GM18519 (cell line): ENCODE results near the gene AHDC1.

Experiments used
- ATAC-seq: cut with Tn5 transposase; IDR thresholded peaks from one replicate; pipeline ENCODE4 v1.9.1; 2021; ENCODE audit warnings: mild to moderate bottlenecking, moderate library complexity; ENCODE audit not compliant: unreplicated experiment, low FRiP score

Gene AHDC1

DNA sequence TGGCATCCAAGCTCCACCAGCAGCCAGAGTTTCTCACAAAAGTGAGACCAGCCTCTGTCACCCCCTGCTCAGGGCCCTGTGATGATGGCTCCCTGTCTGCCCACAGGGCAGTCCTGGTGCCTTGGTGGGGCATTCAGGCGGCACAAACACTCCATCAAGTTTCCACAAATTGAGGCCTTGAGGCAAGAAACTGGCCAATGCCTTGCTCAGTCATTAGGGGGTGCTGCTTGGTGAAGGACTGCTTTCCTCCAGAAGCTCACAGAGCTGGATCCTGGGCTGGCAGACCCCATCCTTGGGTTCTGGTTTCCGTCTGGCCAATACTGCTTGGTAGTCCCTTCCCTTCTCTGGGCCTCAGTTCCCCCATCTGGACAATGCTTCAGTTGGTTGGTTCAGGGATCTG lies 12.5 kb upstream of the AHDC1 start:
- no peak for ATAC-seq

DNA sequence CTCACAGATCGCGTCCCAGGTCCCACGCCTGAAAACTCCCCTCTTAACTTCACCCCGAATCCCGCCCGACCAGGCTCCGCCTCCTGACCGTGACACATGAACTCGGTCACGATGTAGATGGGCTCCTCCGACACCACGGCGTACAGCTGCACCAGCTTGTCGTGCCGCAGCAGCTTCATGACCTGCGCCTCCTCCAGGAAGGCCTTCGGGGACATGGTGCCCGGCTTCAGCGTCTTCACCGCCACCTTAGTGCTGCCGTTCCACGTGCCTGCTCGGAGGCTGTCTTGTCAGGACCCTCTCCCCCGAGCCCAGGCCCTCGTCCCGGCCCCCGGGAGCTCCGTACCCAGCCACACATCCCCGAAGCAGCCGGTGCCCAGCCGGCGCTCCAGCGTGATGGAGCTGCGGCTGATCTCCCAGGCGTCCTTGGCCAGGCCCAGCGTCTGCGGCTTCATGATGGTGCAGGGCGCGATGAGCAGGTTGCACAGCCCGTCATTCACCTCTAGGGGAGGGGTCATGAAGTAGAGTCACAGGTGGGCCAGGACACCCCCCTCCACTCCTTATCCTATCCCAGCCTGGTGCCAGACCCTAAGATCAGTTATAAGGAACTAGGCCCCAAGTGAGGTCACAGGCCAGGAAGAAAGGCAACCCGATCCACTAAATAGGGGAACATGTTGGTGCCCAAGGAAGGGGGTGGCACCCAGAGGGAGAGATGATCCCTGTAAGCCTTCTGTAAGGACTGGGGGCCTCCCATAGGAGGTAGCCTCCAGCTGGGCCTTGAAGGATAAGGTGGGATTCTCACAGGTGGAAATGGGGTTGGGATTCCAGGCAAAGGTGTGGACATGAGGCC lies 11.6 kb upstream of the AHDC1 start:
- no peak for ATAC-seq

GRCh38 chr1:27614625-27615344 lies 10.8 kb upstream of the AHDC1 start:
- no peak for ATAC-seq

- no peak for ATAC-seq
Measured at GRCh38 chr1:27614043-27614624, 10.2 kb upstream of the AHDC1 start.

- no peak for ATAC-seq
Measured at GRCh38 chr1:27612718-27613117, 8.8 kb upstream of the AHDC1 start.

DNA sequence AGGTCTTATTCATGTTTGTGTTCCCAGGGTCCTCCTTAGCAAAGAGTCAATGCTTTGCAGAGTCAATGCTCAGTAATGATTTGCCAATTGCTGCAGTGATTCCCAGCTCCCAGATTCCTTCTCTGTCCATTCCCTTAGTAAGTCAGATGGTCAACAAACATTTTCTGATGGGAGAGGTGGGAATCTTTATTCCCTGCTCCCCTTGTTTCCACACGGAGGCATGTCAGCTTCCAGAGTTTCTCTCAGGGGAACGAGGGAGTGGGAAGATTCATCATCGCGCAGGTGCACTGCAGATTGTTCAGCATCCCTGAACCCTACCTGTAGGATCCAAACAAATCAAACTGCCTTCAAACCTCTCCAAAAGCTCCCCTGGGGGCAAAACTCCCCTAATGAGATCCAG lies 7.5 kb upstream of the AHDC1 start:
- no peak for ATAC-seq

GRCh38 chr1:27609618-27610240 lies 5.8 kb upstream of the AHDC1 start:
- ATAC-seq, result no peak

DNA sequence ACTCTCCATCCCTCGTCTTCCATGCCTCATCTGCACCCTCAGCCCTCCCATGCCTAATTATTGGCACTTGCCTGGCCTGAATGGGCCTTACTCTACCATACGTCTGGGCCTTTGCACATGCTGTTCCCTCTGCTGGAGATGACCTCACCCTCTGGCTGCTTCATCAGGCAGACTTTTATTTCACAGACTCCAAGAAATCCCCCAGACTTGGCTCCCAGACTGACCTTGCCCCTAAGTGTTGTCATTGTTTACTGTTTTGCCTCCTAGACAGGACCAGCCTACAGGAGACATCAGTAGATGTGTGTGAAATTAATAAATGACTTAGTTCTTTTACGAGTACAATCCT lies 5.2 kb upstream of the AHDC1 start:
- no peak for ATAC-seq

GRCh38 chr1:27607239-27607804 lies 3.4 kb upstream of the AHDC1 start:
- ATAC-seq, result no peak

- no peak for ATAC-seq
Measured at GRCh38 chr1:27606708-27607238, 2.8 kb upstream of the AHDC1 start.

DNA sequence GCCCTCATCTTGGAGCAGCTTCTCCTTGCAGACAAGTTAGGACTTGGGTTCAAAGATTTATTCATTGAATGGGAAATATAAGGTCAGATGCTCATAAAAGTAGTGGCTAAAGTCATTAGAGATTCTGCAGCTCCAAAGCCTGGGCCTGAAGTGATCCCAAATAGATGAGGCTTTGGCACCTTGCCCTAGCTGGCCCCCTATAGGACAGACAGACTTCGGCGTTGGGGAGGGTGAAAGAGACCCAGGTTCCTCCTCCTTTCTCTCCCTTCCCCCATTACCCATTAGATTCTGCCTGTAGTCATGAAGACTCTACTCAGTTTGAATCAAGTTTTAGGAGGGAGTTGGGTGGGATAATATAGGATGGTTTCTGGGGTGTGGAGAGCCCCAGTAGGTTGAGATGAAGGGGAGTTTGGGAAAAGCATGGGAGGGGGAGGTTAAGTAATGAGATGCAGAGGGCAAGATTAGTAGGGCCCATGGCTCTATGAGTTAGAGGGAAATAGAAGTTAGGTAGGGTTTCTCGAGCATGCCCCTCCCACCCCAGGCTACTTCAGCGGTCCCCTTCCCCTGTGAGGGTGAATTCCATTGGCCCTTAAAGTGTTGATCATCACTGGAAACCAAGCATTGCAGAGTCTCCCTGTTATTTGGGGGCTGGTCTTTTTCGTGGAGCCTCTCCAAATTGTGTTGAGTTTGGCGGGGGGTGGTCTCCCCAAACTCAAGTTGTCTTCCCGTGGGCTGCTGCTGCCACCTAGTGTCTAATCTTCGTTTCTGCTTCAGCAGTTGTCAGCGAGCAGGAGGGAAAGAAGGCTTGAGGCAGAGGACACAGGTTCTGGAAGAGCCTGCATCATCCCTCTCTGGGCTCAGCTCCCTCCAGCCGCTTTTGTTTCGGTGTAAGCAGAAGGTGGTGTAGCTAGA lies 2.1 kb upstream of the AHDC1 start:
- ATAC-seq, result no peak

- ATAC-seq, result no peak
Measured at GRCh38 chr1:27605300-27605766, 1.4 kb upstream of the AHDC1 start.

DNA sequence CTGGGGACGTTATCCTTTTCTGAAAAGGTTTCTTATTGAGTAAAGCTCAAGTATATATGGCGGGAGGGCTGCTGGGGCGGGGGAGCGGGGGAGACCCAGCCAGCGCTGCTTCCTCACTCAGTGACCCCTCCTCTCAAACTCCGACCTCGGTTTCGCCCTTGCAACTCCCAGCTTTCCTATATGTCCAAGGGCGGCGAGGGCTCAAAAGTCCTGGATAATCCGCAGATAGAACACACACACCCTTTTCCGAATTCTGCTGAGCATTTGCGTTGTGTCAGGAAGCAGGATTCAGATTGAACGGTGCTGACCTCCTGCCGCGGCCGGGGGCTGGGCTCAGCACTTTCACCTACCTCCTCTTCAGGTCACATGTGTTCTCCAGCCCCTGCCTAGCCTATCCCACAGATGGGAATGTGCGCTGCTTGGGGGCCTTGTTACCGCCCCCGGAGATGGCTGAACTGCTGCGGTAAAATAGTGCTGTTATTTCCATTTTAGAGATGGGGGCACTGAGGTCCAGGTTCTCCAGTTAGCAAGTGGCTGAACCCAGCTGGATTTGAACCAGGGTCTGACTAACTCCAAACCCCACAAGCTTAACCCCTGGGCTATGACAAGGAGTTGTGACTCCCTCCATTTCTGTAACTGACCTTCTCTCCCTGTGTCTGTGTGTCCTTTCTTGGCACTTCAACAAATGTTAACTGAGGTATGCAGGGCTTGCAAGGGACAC lies 795 bp upstream of the AHDC1 start:
- no peak for ATAC-seq

DNA sequence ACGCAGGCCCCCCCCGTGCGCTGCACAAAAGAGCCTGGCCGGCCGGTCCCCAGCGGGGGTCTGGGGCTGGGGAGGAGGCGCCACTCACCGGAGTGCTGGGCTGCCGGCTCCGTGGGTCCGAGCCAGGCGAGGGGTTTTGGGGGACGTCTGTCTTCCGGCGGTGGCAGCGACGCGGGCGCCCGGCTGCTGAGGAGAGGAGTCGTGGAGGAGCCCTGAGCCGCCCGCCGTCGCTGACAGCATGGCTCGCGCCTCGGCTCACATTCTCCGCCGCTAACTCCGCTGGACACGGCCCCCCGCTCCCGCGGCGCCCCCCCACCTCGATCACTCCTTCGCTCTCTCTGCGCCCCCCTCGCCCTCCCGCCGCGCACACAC lies 649 bp downstream of the AHDC1 start:
- no peak for ATAC-seq

DNA sequence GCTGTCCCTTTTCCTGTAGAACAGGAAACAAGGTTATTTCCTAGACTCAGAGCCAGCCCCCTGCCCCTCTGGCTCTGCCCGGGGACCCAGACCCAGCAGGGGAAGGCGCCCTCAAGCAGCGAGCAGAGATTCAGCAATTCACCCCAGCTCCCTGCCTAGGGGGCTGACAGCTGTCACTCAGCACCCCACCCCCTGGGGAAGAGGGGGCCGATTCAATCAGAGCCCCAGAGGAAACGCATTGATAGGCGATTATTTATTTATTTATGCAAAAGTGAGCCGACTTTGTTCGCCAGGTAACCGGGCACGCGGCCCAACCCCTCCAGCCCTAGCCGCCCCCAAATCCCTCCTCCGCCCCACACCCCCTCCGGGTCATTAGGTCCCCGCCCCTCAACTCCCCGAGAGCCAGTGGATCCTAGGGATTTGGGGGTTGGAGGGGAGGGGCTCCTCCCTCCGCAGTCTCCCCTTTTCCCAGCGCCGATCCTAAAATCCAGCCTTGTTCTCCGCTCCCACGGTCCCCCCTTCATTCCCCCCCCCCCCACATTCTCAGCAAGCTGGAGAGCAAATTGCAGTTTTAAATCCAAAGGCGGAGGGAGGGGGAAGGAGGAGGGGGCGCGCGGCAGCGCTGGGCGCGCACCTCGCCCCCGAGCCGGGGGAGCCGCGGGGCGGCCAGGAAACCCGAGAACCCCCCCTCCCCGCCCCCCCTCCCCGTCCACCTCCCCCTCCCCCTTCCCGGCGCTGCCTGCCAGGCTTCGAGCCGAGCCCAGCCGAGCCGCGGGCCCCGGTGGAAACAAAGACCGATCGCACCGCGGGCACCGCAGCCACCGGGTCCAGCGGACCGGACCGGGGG lies 1.3 kb downstream of the AHDC1 start:
- no peak for ATAC-seq

DNA sequence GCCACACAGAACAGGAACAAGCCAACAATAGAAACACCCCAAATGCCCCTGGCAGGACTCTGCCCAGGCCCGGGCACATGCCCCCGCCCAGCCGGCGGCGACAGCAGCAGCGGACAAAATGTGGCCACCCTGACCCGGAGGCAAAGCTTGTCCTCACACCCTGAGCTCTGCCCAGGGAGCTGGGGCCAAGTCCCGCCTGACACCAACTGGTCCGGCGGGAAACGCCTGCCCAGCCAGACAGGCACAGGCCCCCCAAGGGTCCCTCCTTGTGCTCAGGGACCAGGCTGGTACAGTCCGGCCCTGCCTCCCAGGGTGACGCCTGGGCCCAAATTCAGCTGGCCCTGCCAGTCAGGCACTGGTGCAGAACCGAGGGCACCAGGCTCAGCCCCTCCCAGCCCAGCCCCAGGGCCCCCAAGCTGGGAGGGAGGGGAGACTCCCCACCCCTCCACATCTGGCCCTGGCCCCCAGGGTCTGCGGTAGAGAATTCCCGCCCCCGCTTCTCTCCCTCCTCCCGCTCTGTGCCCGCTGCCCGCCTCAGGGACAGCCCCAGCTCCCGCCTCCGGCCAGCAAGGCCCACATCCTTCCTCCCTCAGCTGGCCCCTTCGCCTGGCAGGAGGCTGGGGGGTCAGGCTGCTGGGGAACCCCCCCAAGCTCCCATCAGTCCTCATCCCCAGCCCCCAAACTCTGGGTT lies 2.0 kb downstream of the AHDC1 start:
- no peak for ATAC-seq

DNA sequence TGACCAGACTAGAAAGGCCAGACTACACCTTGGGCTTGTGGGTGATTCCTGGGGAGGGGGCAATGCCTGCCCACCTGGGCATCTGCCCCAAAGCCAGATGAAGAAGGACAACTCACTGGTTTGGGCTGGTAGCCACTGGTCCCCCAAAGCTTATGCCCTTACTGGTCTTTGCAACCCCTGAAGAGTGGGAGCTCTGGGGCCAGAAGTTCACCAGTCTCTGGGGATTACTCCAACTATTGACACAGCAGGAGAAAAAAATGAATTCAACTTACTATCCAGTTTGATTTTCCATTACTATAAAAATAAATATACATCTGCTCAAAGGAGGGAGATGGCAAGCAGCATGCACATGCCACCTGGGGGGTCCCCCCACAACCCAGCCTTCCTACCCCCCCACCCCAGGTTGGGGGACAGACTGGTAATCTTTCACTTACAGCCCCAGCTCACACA lies 2.6 kb downstream of the AHDC1 start:
- no peak for ATAC-seq
